GM12874 (cell line): ENCODE data around the gene TNS1.

Source experiments
- TF ChIP-seq, protein P1 (sequence below): IDR thresholded peaks from 2 replicates; pipeline ENCODE4 v1.5.1; 2011; ENCODE audit warnings: low read depth, mild to moderate bottlenecking, control low read depth, low read length, moderate library complexity; ENCODE audit not compliant: insufficient read depth

Gene TNS1

DNA sequence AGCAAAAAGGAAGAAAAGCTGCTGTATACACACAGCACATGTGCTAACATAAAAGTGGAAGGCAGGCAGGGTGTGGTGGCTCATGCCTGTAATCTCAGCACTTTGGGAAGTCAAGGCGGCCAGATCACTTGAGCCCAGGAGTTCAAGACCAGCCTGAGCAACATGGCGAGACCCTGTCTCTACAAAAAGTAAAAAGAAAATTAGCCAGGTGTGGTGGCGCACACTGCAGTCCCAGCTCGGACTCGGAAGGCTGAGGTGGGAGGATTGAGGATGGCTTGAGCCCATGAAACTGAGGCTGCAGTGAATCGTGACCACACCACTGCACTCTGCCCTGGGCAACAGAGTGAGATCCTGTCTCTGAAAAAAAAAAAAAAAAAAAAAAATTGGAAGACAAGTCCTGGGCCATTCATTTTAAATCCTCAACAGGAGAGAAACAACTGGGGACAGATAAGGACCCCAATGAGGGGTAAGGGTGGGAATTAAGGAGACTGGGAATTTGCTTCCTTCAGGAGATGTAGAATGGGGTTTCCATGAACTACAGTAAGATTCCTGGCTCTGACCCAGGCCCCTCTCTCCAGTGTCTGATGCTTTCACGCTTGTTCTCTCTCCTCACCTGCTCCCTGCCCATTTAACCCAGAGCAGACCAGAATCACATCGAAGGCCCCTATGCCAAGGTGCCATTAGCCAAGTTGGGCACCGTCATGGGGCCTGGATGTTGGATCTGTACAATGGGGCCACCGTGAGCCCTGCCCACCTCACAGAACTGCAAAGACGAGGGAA lies 29.6 kb downstream of the TNS1 start:
- TF ChIP-seq, protein P1, sequence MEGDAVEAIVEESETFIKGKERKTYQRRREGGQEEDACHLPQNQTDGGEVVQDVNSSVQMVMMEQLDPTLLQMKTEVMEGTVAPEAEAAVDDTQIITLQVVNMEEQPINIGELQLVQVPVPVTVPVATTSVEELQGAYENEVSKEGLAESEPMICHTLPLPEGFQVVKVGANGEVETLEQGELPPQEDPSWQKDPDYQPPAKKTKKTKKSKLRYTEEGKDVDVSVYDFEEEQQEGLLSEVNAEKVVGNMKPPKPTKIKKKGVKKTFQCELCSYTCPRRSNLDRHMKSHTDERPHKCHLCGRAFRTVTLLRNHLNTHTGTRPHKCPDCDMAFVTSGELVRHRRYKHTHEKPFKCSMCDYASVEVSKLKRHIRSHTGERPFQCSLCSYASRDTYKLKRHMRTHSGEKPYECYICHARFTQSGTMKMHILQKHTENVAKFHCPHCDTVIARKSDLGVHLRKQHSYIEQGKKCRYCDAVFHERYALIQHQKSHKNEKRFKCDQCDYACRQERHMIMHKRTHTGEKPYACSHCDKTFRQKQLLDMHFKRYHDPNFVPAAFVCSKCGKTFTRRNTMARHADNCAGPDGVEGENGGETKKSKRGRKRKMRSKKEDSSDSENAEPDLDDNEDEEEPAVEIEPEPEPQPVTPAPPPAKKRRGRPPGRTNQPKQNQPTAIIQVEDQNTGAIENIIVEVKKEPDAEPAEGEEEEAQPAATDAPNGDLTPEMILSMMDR = no peak

DNA sequence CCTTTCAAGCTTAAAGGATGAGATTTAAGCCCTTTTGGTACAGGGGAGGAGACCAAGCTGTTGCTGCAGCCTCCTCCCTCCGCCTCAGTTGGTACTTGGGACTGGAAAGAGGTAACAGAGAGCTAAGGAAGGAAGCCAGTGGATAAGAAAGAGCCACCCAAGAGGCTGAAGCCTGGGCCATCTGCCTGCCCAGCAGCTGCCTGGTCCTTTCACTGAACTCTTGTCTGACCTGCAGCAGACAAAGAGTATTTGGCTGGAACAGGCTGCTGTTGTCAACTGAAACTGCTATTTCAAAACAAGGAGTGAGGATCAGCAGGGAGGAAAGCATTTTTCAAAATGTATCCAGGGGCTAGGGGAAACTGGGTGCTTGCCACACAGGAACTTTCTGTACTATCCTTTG lies 30.3 kb downstream of the TNS1 start:
- TF ChIP-seq, protein P1 = no peak

GRCh38 chr2:217972037-217972436 lies 30.8 kb downstream of the TNS1 start:
- TF ChIP-seq, protein P1 = no peak

DNA sequence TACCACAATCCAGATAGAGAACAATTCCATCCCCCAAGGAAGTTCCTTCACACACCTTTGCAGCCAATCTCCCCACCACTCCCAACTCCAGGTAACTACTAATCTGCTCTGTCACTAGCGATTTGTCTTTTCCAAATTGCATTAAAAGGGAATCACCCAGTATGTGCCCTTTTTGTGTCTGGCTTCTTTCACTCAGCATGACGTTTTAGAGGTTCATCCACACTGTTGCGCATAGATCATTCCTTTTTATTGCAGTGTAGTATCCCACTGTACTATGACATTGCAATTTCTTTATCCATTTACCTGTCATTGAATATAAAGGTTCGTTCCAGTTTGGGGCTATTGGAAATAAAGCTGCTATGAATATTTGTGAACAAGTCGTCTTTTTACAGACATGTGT lies 31.6 kb downstream of the TNS1 start:
- TF ChIP-seq, protein P1 = no peak

GRCh38 chr2:217970206-217970605 lies 32.6 kb downstream of the TNS1 start:
- TF ChIP-seq, protein P1 = no peak

GRCh38 chr2:217969588-217969987 lies 33.2 kb downstream of the TNS1 start:
- TF ChIP-seq, protein P1 = no peak

DNA sequence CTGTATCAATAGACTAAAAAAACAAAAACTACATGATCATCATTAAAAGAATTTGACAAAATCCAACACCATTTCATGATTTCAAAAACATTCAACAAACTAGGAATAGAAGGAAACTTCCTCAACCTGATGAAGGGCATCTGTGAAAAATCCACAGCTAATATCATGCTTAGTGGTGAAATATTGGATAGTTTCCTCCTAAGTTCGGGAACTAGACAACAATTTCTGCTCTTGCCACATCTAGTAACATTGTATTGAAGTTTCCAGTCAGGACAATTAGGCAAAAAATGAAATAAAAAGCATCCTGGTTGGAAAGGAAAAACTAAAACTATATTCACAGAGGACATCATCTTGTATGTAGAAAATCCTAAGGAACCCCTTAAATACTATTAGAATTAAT lies 34.8 kb downstream of the TNS1 start:
- TF ChIP-seq, protein P1 = no peak
